GM12878 (cell line): Measurements from ENCODE around the gene OR10J5. TPM values are rescaled to one million over a fixed set of nuclear protein-coding genes. Genes with fewer than 3 reads are reported as not detected.
"Not testable (repeated sequence)": the region's sequence is repeated elsewhere in the genome, so short reads cannot be mapped to it uniquely, and the experiment has no call there.

Experiments
- ATAC-seq: fragments of 200-7000 bp; cut with Tn5 transposase; 3 replicates; pipeline ENCODE4 v1.9.1; 2020; ENCODE audit warnings: mild to moderate bottlenecking, moderate library complexity
- BruUV-seq: library from RNA; stranded (reverse); fragments of 400-500 nt; replicated peaks from 2 replicates; lab custom pipeline; 2021; lab: Mats Ljungman, UMichigan
- CTCF ChIA-PET: fragments of 300-600 bp; sonication (Branson Sonifier 250); formaldehyde crosslinking; extraction: SDS; loops from one replicate; lab custom pipeline; 2021; ENCODE audit warnings: inconsistent platforms; lab: Yijun Ruan, JAX
- POLR2A ChIA-PET: fragments of 350-600 bp; formaldehyde crosslinking; extraction: SDS; loops from one replicate; lab custom pipeline; 2021; ENCODE audit warnings: inconsistent platforms; lab: Charles Lee
- RAD21 ChIA-PET: fragments of 300-600 bp; sonication (Branson Sonifier 250); formaldehyde crosslinking; loops from one replicate; lab custom pipeline; 2023; ENCODE audit warnings: antibody characterized with exemption; ENCODE audit not compliant: unreplicated experiment; lab: Charles Lee
- SMC1A ChIA-PET: fragments of 300-600 bp; sonication (Branson Sonifier 250); formaldehyde crosslinking; loops from one replicate; lab custom pipeline; 2023; ENCODE audit not compliant: unreplicated experiment, uncharacterized antibody; lab: Charles Lee
- DNase-seq: peaks from one replicate; pipeline ENCODE4 v3.0.0-alpha.2; 2011; ENCODE audit warnings: low read depth, low spot score
- FAIRE-seq: peaks from 3 replicates; lab custom pipeline; 2011; peaks lifted over from hg19 to GRCh38; lab: Jason Lieb, UNC
- H2AFZ ChIP-seq: 2 replicates; pipeline ENCODE4 v1.6.0; 2011; ENCODE audit warnings: low read depth, low read length, control low read depth; ENCODE audit not compliant: control insufficient read depth
- H3K27ac ChIP-seq: 2 replicates; pipeline ENCODE4 v1.5.1; 2011; ENCODE audit warnings: control low read depth; ENCODE audit not compliant: control insufficient read depth, insufficient read depth
- H3K27me3 ChIP-seq, 2 experiments: replicated peaks in 1 of 2; 2 replicates each; pipeline versions ENCODE4 v1.6.0 to v1.6.1; 2011; ENCODE audit warnings: low read length in 1 of 2; ENCODE audit not compliant: control insufficient read depth in 2 of 2, insufficient read depth in 2 of 2
- H3K36me3 ChIP-seq, 2 experiments: 2 replicates each; pipeline ENCODE4 v1.5.1; 2011; ENCODE audit warnings: low read length in 1 of 2; ENCODE audit not compliant: control insufficient read depth in 2 of 2, insufficient read depth in 2 of 2
- H3K4me1 ChIP-seq: 2 replicates; pipeline ENCODE4 v1.6.1; 2011; ENCODE audit warnings: mild to moderate bottlenecking, low read length, moderate library complexity, mixed read lengths; ENCODE audit not compliant: control insufficient read depth, insufficient read depth
- H3K4me2 ChIP-seq: 2 replicates; pipeline ENCODE4 v1.6.0; 2011; ENCODE audit warnings: control low read depth; ENCODE audit not compliant: control insufficient read depth, insufficient read depth
- H3K4me3 ChIP-seq: fragments of 200-600 bp; sonication (generic); 2 replicates; pipeline ENCODE4 v1.5.1; 2016
- H3K79me2 ChIP-seq: 2 replicates; pipeline ENCODE4 v1.6.0; 2011; ENCODE audit warnings: low read length; ENCODE audit not compliant: control insufficient read depth, insufficient read depth
- H3K9ac ChIP-seq: 2 replicates; pipeline ENCODE4 v1.8.0; 2011; ENCODE audit warnings: low read length, control low read depth, mixed read lengths; ENCODE audit not compliant: control insufficient read depth, insufficient read depth
- H3K9me3 ChIP-seq: replicated peaks from 3 replicates; pipeline ENCODE4 v1.5.1; 2011; ENCODE audit warnings: mild to moderate bottlenecking, low read length; ENCODE audit not compliant: control insufficient read depth, insufficient read depth
- H4K20me1 ChIP-seq: 2 replicates; pipeline ENCODE4 v1.6.0; 2011; ENCODE audit not compliant: control insufficient read depth, insufficient read depth
- BCLAF1 ChIP-seq: fragments of 450-650 bp; IDR thresholded peaks from 2 replicates; pipeline ENCODE4 v1.6.1; 2017; ENCODE audit warnings: antibody characterized with exemption, mild to moderate bottlenecking, moderate library complexity
- RELA ChIP-seq: fragments of 450-650 bp; IDR thresholded peaks from 2 replicates; pipeline ENCODE4 v1.8.0; 2014; ENCODE audit warnings: borderline replicate concordance; ENCODE audit not compliant: partially characterized antibody
- RUNX3 ChIP-seq: IDR thresholded peaks from 2 replicates; pipeline ENCODE4 v1.6.1; 2012; ENCODE audit warnings: low read length, inconsistent platforms
- SRF ChIP-seq, 2 experiments: IDR thresholded peaks; 2 replicates each; pipeline ENCODE4 v1.6.1; 2011; ENCODE audit warnings: low read depth in 2 of 2, low read length in 2 of 2, mild to moderate bottlenecking in 1 of 2, moderate library complexity in 1 of 2
- TCF3 ChIP-seq: IDR thresholded peaks from 2 replicates; pipeline ENCODE4 v1.6.1; 2012; ENCODE audit warnings: low read depth, mild to moderate bottlenecking, low read length, borderline replicate concordance; ENCODE audit not compliant: insufficient read depth
- TCF7 ChIP-seq: IDR thresholded peaks from 2 replicates; pipeline ENCODE4 v1.6.1; 2014; ENCODE audit warnings: antibody characterized with exemption, borderline replicate concordance
- ZNF592 ChIP-seq: fragments of 450-650 bp; IDR thresholded peaks from 2 replicates; pipeline ENCODE4 v1.6.1; 2017; ENCODE audit warnings: mild to moderate bottlenecking, moderate library complexity
- WGBS: methylation state at CpG from one replicate; pipeline ENCODE4 v1.1.6; 2016; ENCODE audit warnings: low lambda C conversion rate; ENCODE audit not compliant: insufficient replicate concordance, insufficient coverage; ENCODE audit errors: missing lambda C conversion rate; 5-methylcytosine and 5-hydroxymethylcytosine counted together
- in situ Hi-C: fragments of 300-500 bp; cut with MboI; formaldehyde crosslinking; loops from 9 replicates; pipeline ENCODE4 v1.14.3; 2018; ENCODE audit warnings: mixed read lengths
- intact Hi-C: fragments of 100-400 bp; cut with micrococcal nuclease; formaldehyde crosslinking; loops from one replicate; pipeline ENCODE4 v1.14.2; 2022; ENCODE audit not compliant: unreplicated experiment
- polyA plus RNA-seq, 11 experiments: library from polyadenylated mRNA; depleted of rRNA in 4 of 11; unstranded in 6 of 11; stranded (reverse) in 5 of 11; fragments of >200 nt; fragmentation: Nextera tagmentation in 4 of 11; fragmentation: Illumina TruSeq in 1 of 11; extraction: Ambion mirVana in 4 of 11; extraction: Trizol in 1 of 11; gene quantifications; 1 replicate in 1 of 11; 2 replicates in 10 of 11; pipeline versions ENCODE4 v1.2.1 to v1.2.3, GENCODE V29; 2011 to 2016; ENCODE audit warnings: inconsistent platforms in 2 of 11, missing spikeins in 2 of 11, low read depth in 1 of 11
- total RNA-seq, 4 experiments: library from RNA; depleted of rRNA in 3 of 4; stranded (reverse); fragments of >200 nt in 3 of 4; fragmentation: Illumina TruSeq in 1 of 4; extraction: Trizol in 1 of 4; gene quantifications; 2 replicates each; pipeline versions ENCODE4 v1.2.1 to v1.2.3, GENCODE V29; 2013 to 2021

The OR10J5 gene
- total and polyA plus RNA-seq, 10 of the 15 experiments (the other 5 are each of a cell fraction or from before 2014, with no cell fraction given): not detected

DNA sequence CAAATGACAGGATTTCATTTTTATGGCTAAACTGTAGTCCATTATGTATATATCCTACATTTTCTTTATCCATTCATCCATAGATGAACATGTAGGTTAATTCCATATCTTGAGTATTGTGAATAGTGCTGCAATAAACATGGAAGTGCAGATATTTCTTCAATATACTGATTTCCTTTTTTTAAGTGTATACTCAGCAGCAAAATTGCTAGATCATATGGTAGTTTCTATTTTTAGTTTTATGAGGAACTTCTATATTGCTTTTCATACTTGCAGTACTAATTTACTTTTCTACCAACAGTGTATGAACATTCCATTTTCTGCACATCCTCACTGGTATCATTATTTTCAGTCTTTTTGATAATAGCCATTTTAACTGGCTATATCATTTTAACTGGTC, 30.1 kb downstream of the OR10J5 start (continued):
- TF ChIP-seq SRF (IDR thresholded peaks at IDR 0.05; ENCODE audit: low read depth in 2 of 2, low read length in 2 of 2) (no peak), RELA (no peak), BCLAF1 (no peak)

- Histone ChIP-seq H3K4me3 (no peak overlapping the region), H4K20me1 (no peaks in the 10 kb centered on the region), H3K36me3 (no peaks in the 10 kb centered on the region), H3K4me2 (no peak overlapping the region), H3K9me3 (no peaks in the 10 kb centered on the region), H3K79me2 (no peaks in the 10 kb centered on the region), H3K27ac (no peak overlapping the region), H3K4me1 (no peaks in the 10 kb centered on the region), H3K27me3 (no peaks in the 10 kb centered on the region), H2AFZ (no peak overlapping the region), H3K9ac (no peak overlapping the region)
- SMC1A ChIA-PET: no interaction called here
- in situ Hi-C loops (no loop called here), intact Hi-C loops (no loop called here)
- BruUV-seq: no TSS peak
- CTCF ChIA-PET: interaction anchor here (0.6 kb wide), 1 partner anchor 563 kb away, joined by 3 read pairs; no protein-coding TSS in a partner anchor
- DNase-seq (no peak), FAIRE-seq (no peak), ATAC-seq (no peak)
- POLR2A ChIA-PET: no interaction called here
- RAD21 ChIA-PET: no interaction called here
- TF ChIP-seq ZNF592: no peak
- no peak for TF ChIP-seq TCF7
- TF ChIP-seq TCF3: no peak
- TF ChIP-seq RUNX3: no peak
- WGBS: 0% methylated on average over 1 of the region's 1 CpG
Measured at GRCh38 chr1:159501082-159501481, 34.7 kb downstream of the OR10J5 start.

DNA sequence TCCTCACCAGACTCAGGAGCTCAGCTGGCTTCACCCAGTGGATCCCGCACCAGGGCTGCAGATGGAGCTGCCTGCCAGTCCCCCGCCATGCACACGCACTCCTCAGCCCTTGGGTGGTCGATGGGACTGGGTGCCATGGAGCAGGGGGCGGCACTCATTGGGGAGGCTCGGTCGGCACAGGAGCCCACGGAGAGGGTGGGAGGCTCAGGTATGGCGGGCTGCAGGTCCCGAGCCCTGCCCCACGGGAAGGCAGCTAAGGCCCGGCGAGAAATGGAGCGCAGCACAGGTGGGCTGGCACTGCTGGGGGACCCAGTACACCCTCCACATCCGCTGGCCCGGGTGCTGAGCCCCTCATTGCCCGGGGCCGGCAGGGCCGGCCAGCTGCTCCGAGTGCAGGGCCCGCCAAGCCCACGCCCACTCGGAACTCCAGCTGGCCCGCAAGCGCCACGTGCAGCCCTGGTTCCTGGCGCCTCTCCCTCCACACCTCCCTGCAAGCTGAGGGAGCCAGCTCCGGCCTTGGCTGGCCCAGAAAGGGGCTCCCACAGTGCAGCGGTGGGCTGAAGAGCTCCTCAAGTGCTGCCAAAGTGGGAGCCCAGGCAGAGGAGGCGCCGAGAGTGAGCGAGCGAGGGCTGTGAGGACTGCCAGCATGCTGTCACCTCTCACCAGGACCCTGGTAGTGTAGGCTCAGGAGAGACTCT, 41.1 kb downstream of the OR10J5 start:
- H3K4me2 ChIP-seq, H4K20me1 ChIP-seq, FAIRE-seq, RAD21 ChIA-PET, H3K9ac ChIP-seq, intact Hi-C loops, CTCF ChIA-PET, ATAC-seq, in situ Hi-C loops, H3K27ac ChIP-seq, H3K27me3 ChIP-seq, BruUV-seq, H3K79me2 ChIP-seq, POLR2A ChIA-PET, H3K9me3 ChIP-seq, DNase-seq, H2AFZ ChIP-seq, H3K36me3 ChIP-seq, H3K4me1 ChIP-seq, H3K4me3 ChIP-seq: not testable (repeated sequence)
- SMC1A ChIA-PET: interaction anchor here (2.2 kb wide), 1 partner anchor 12 kb away, joined by 6 read pairs; no protein-coding TSS in a partner anchor
- WGBS: 43% methylated on average over 22 of the region's 33 CpGs
